Activated T-helper 9 cell treated with anti-CD3 and anti-CD28 coated beads, Interleukin-2, amount 50 U/mL, for 16 hours (primary cell): Measurements from ENCODE around the gene SLC39A6.
"Not testable (repeated sequence)": the region's sequence is repeated elsewhere in the genome, so short reads cannot be mapped to it uniquely, and the experiment has no call there.

Experiments
- DNase-seq: peaks from one replicate; pipeline ENCODE4 v3.0.0-alpha.2; 2020; ENCODE audit warnings: low read depth

Gene SLC39A6

GRCh38 chr18:36129300-36130038 lies at the start of gene SLC39A6, which contains the start of gene ELP2:
Gene SLC39A6 (minus strand): TSS chr18:36129340. CDS start chr18:36127007, 2,333 bp downstream.
Gene ELP2 (plus strand): TSS chr18:36129899. CDS start chr18:36129934, 35 bp downstream.
- peak; percentile 95 for DNase-seq

- DNase-seq = no peak
Measured at GRCh38 chr18:36177913-36178312, 48.8 kb upstream of the SLC39A6 start.

- DNase-seq = no peak
Measured at GRCh38 chr18:36176711-36177110, 47.6 kb upstream of the SLC39A6 start.

- DNase-seq = no peak
Measured at GRCh38 chr18:36176177-36176584, 47.0 kb upstream of the SLC39A6 start.

- DNase-seq = no peak
Measured at GRCh38 chr18:36175481-36175880, 46.3 kb upstream of the SLC39A6 start.

- DNase-seq = no peak
Measured at GRCh38 chr18:36169938-36170337, 40.8 kb upstream of the SLC39A6 start.

- DNase-seq = not testable (repeated sequence)
Measured at GRCh38 chr18:36168296-36168695, 39.2 kb upstream of the SLC39A6 start.

- no peak for DNase-seq
Measured at GRCh38 chr18:36167692-36168218, 38.6 kb upstream of the SLC39A6 start.

GRCh38 chr18:36162981-36163380 lies 33.8 kb upstream of the SLC39A6 start:
- DNase-seq = no peak

GRCh38 chr18:36160959-36161371 lies 31.8 kb upstream of the SLC39A6 start:
- no peak for DNase-seq

- no peak for DNase-seq
Measured at GRCh38 chr18:36158266-36158867, 29.2 kb upstream of the SLC39A6 start.

GRCh38 chr18:36157441-36157840 lies 28.3 kb upstream of the SLC39A6 start:
- DNase-seq = no peak

GRCh38 chr18:36155851-36156757 lies 27.0 kb upstream of the SLC39A6 start:
- DNase-seq = no peak

GRCh38 chr18:36153771-36154170 lies 24.6 kb upstream of the SLC39A6 start:
- DNase-seq = no peak

GRCh38 chr18:36153203-36153602 lies 24.1 kb upstream of the SLC39A6 start:
- DNase-seq = no peak

- DNase-seq = no peak
Measured at GRCh38 chr18:36152781-36153180, 23.6 kb upstream of the SLC39A6 start.

GRCh38 chr18:36149514-36150289 lies 20.6 kb upstream of the SLC39A6 start:
- no peak for DNase-seq

- no peak for DNase-seq
Measured at GRCh38 chr18:36143391-36143790, 14.3 kb upstream of the SLC39A6 start.

- DNase-seq = no peak
Measured at GRCh38 chr18:36142751-36143150, 13.6 kb upstream of the SLC39A6 start.

- DNase-seq = no peak
Measured at GRCh38 chr18:36141576-36141975, 12.4 kb upstream of the SLC39A6 start.

- no peak for DNase-seq
Measured at GRCh38 chr18:36139245-36139644, 10.1 kb upstream of the SLC39A6 start.
